Left lung (tissue), 10 donors: Measurements from ENCODE around the gene NSRP1. TPM values are rescaled to one million over a fixed set of nuclear protein-coding genes. Genes with fewer than 3 reads are reported as not detected.

Experiments used
- ATAC-seq: fragments of 200-7000 bp; cut with Tn5 transposase; one replicate; pipeline ENCODE4 v1.9.1; 2020; ENCODE audit warnings: moderate library complexity
- DNase-seq, 4 donors: peaks; one replicate each; pipeline ENCODE4 v3.0.0-alpha.2; 2013 to 2020
- H3K27ac ChIP-seq, 2 donors: fragments of 200-600 bp; sonication (generic) in 1 of 2; one replicate each; pipeline versions ENCODE4 v1.5.0 to v1.8.0; 2020 to 2021
- H3K27me3 ChIP-seq, 2 donors: fragments of 200-600 bp; sonication (generic) in 1 of 2; one replicate each; pipeline versions ENCODE4 v1.5.0 to v1.8.0; 2020 to 2021
- H3K36me3 ChIP-seq, 2 donors: fragments of 200-600 bp; sonication (generic) in 1 of 2; one replicate each; pipeline versions ENCODE4 v1.5.0 to v1.8.0; 2020 to 2021
- H3K4me1 ChIP-seq, 2 donors: fragments of 200-600 bp; one replicate each; pipeline ENCODE4 v1.8.0; 2021
- H3K4me3 ChIP-seq, 2 donors: fragments of 200-600 bp; sonication (generic) in 1 of 2; one replicate each; pipeline versions ENCODE4 v1.5.0 to v1.8.0; 2020 to 2021; ENCODE audit warnings: mild to moderate bottlenecking in 1 of 2
- H3K9me3 ChIP-seq, 2 donors: fragments of 200-600 bp; sonication (generic) in 1 of 2; one replicate each; pipeline versions ENCODE4 v1.5.0 to v1.8.0; 2020 to 2021
- CTCF ChIP-seq, 2 donors: fragments of 200-600 bp; sonication (generic) in 1 of 2; IDR thresholded peaks; one replicate each; pipeline versions ENCODE4 v1.5.0 to v1.8.0; 2021; ENCODE audit warnings: antibody characterized with exemption in 2 of 2
- intact Hi-C, 2 donors: fragments of 100-400 bp; cut with DNase I; formaldehyde crosslinking; loops; one replicate each; pipeline versions ENCODE4 v1.11.2 to v1.14.2; 2022
- microRNA-seq, 2 donors: library from miRNA; unstranded; fragments of <30 nt; microRNA quantifications; one replicate each; pipeline ENCODE4, GENCODE V29; 2019
- polyA plus RNA-seq, 6 donors: library from polyadenylated mRNA; unstranded; fragments of 120-200 nt; gene quantifications; one replicate each; pipeline ENCODE4 v1.2.1, GENCODE V29; 2013; ENCODE audit not compliant: insufficient read length in 6 of 6
- total RNA-seq, 2 donors: library from RNA; stranded (reverse); fragmentation: NEBNext Ultra II Directional; extraction: Animal tissue kit (Norgen Biotek cat#: 25700); gene quantifications; one replicate each; pipeline ENCODE4 v1.2.1, GENCODE V29; 2021
- donor health status: DM: no; HTN: yes; CAD: no.
- donor health status: DM: no; HTN: no; CAD: no.

The NSRP1 gene
- total and polyA plus RNA-seq, 8 donors: 17.7 to 42.8 (median 38.9) TPM

- ATAC-seq (peak; percentile 43), DNase-seq (peak in 1 of 4 donors; percentile 37)
- peak within 1 kb of the TSS; percentile 0 to 58 for H3K27ac ChIP-seq
- H3K27me3 ChIP-seq: peaks cover 31 to 68% of the 10 kb centered on the region in 2 donors
- no peaks in the 10 kb centered on the region for H3K36me3 ChIP-seq
- no peak for TF ChIP-seq CTCF (IDR thresholded peaks at IDR 0.05)
- peaks cover 7 to 42% of the 10 kb centered on the region in 2 donors for H3K4me1 ChIP-seq
- H3K4me3 ChIP-seq: peak within 1 kb of the TSS; percentile 24 to 39
- H3K9me3 ChIP-seq: no peaks in the 10 kb centered on the region
- intact Hi-C loops: no loop called here
Observed at GRCh38 chr17:30235386-30236296, 119.0 kb downstream of the NSRP1 start, which contains the start of gene SLC6A4. Gene SLC6A4, minus strand, starts transcription at chr17:30235697. Its CDS starts 13,739 bp downstream, at chr17:30221958.

Small RNA genes within 50 kb of the gene (microRNA-seq; reads per million reads assigned to microRNA genes)
- 0.14 to 0.17 reads per million in 2 donors for gene MIR423

Other genes starting within 250 kb of the NSRP1 start
- 10 to 100 TPM; 42.5 to 85.5 TPM for gene SSH2, start 186.6 kb upstream of the NSRP1 start, total RNA-seq
- 10 to 100 TPM; 23.5 to 26.1 (median 23.9) TPM for gene SSH2, start 186.6 kb upstream of the NSRP1 start, polyA plus RNA-seq
- under 1 TPM; 0.52 to 0.96 TPM for gene EFCAB5, start 175.2 kb upstream of the NSRP1 start, total RNA-seq
- 1 to 10 TPM; 1.3 to 2.3 (median 2.0) TPM for gene EFCAB5, start 175.2 kb upstream of the NSRP1 start, polyA plus RNA-seq
- gene SLC6A4, start 118.9 kb downstream of the NSRP1 start, total RNA-seq: 10 to 100 TPM; 51.1 to 52.3 TPM
- gene SLC6A4, start 118.9 kb downstream of the NSRP1 start, polyA plus RNA-seq: 1 to 10 TPM in 3 of 6 donors, under 1 TPM in 3; 0.38 to 2.5 (median 1.0) TPM
- gene BLMH, start 175.1 kb downstream of the NSRP1 start, total RNA-seq: 10 to 100 TPM; 30.0 to 34.8 TPM
- 10 to 100 TPM; 67.3 to 77.3 (median 72.2) TPM for gene BLMH, start 175.1 kb downstream of the NSRP1 start, polyA plus RNA-seq
- not detected for gene TMIGD1, start 217.2 kb downstream of the NSRP1 start, total RNA-seq
- not detected for gene TMIGD1, start 217.2 kb downstream of the NSRP1 start, polyA plus RNA-seq